Renal pelvis (tissue), 4 donors: ENCODE data around the gene CMBL. TPM values are rescaled to one million over a fixed set of nuclear protein-coding genes. Genes with fewer than 3 reads are reported as not detected.
"Not testable (repeated sequence)": the region's sequence is repeated elsewhere in the genome, so short reads cannot be mapped to it uniquely, and the experiment has no call there.

ENCODE experiments used
- DNase-seq: peaks from one replicate; pipeline ENCODE4 v3.0.0-alpha.2; 2013
- polyA plus RNA-seq, 3 donors: library from polyadenylated mRNA; unstranded; fragments of 120-200 nt; gene quantifications; one replicate each; pipeline ENCODE4 v1.2.1, GENCODE V29; 2013; ENCODE audit not compliant: insufficient read length in 3 of 3

The CMBL gene
- polyA plus RNA-seq, 3 donors: 34.2 to 48.9 (median 44.3) TPM

- DNase-seq: no peak
These were observed 7.5 kb upstream of the CMBL start for GRCh38 chr5:10315201-10315600.

DNA sequence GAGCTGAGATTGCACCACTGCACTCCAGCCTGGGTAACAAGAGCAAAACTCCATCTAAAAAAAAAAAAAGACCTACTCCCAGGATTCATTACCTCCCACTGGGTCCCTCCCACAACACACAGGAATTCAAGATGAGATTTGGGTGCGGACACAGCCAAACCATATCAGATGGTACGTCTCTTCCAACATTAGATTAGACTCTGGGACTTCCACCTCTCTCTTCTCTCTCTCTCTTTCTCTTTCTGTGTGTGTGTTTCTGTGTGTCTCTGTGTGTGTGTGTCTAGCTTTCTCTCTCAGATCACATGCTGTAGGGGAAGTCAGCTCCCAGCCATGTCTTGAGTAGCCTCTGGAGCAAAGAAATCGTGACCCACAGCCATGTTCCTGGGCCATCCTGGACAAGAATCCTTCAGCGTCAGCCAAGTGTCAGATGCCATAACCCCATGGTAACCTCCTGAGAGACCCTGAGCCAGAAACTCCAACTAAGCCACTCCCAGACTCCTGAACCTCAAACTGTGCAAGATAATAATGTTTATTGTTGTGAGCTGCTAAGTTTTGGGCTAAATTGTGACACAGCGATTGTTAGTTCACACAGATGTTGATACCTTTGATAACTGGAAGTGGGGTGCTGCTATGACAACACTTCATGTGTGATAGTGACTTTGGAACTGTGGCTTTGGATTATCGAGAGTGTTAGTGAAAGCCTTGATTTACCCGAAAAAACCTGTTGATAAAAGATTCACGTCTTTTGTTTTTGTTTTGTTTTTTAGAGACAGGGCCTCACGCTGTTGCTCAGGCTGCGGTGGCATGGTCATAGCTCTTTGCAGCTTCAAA is 4.1 kb upstream of the CMBL start:
- no peak for DNase-seq

DNA sequence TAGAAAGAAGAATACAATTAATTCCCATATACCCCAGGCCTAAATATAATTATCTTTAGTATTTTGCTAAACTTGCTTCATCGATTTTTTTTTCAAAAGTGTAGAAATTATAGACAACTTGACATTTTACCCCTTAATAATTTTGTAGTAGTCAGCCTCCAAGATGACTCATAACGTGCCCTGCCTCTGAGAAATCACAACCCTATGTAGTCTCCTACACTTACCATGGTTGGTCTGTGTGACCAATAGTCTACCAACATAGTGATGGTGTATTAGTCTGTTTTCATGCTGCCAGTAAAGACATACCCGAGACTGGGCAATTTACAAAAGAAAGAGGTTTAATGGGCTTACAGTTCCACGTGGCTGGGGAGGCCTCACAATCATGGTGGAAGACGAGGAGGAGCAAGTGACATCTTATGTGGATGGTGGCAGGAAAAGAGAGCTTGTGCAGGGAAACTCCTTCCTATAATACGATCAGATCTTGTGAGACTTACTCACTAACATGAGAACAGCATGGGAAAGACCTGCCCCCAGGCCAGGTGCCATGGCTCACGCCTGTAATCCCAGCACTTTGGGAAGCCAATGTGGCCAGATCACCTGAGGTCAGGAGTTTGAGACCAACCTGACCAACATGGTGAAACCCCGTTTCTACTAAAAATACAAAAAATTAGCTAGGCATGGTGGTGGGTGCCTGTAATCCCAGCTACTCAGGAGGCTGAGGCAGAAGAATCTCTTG is 3.3 kb upstream of the CMBL start:
- DNase-seq: not testable (repeated sequence)

- DNase-seq: no peak
These were observed 2.5 kb upstream of the CMBL start for GRCh38 chr5:10310066-10310779.

DNA sequence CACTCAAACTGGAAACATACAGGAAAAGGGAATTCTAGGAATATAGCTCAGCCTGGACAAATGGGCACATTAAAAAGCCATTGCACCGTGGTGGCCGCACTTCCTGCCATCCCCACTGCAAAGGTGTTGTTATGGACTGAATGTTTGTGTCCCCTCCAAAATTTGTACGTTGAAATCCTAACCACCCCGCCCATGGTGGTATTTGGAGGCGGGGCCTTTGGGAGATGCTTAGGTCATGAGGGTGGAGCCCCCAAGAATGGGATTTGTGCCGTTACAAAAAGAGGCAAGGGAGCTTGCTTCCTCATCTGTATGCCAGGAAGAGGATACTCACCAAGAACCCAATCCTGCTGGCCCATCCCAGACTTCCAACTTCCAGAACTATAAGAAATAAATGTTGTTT is 1.1 kb upstream of the CMBL start:
- no peak for DNase-seq

DNA sequence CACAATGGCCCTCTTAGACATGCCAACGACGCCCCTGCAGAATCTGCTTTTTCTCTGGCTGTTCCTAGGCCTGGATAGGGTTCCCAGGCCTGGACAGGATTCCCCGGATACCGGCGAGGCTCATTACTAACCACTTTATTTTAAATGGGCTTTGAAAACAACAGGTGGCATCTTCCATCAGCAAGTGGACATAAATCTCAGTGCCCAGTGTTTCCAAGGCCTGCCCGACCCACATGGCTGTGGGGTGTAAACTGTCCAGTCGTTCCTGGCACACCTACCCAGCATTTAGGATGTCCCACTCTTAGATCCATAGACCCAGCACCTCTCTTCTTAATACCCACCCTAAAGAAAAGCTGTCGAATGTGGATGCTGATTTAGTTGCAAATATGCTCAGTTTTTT is 896 bp downstream of the CMBL start:
- DNase-seq: no peak

GRCh38 chr5:10306114-10306513 is 1.6 kb downstream of the CMBL start:
- DNase-seq: no peak

DNA sequence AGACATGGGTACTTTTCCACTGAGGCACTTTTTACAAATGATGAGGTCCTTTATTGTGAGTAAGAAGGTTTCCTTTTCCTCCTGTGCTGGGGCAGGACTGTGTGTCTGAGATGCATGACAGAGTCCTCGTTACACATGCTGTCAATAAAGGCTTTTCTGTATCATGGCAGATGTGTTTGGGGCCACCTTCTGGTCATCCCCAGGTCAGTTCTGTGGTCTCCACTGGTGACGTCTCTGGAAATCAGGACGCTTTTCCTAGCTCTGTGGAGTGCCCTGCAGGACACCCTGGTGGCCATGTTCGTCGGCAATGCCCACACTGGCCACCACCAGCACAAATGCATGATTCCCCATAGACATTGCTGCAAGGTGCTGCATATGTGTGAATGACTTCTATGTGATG is 2.8 kb downstream of the CMBL start:
- DNase-seq: no peak

DNA sequence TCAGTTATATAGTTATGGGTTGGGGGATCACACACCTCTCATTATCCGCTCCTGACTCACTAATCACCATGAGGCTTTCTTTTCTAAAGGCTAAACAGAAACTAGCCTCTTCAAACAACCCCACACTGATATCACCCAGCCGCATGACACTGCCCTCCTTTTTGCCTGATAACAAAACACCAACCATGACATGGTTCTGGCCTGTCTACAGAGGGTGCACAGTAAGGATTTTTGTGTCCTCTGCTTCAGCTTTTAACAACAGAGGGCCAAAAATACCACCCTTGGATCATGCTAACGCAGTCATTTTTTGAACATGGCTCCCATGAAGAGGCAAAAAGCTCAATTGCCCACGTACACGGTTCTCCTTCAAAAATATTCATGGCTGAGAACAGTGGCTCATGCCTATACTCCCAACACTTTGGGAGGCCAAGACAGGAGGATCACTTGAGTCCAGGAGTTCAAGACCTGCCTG is 4.0 kb downstream of the CMBL start:
- DNase-seq: no peak

DNA sequence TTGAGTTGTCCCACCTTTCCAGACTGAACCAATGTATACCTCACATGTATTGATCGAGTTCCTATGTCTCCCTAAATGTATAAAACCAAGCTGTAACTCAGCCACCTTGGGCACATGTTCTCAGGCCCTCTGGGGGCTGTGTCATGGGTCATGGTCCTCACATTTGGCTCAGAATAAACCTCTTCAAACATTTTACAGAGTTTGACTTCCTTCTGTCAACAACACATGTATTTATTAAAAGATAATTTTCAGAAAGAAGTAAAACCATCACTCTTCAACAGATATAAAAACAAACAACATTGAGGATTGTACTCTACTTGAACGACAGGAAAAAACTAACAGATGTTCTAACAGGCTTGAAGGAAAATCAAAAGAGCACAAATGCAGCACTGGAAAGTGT is 4.5 kb downstream of the CMBL start:
- no peak for DNase-seq

GRCh38 chr5:10301842-10302610 is 5.7 kb downstream of the CMBL start:
- no peak for DNase-seq

DNA sequence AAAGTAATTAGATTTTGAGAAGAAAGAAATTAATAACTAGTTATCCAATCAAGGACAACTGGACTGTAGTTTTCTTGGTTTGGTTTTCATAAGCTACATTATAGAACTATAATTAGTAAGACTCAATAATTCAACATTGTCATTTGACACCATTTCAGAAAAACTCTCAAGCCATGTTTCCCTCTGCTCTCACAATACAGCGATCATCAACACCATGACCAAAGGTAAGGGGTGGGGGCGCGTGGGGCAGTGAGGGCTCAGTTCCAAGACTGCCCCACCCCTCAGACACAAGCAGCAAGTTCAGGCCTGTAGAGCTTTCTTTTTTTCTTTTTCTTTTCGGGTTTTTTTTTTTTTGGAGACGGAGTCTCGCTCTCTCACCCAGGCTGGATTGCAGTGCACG is 6.4 kb downstream of the CMBL start:
- DNase-seq: no peak

- no peak for DNase-seq
These were observed 7.5 kb downstream of the CMBL start for GRCh38 chr5:10300246-10300645.

DNA sequence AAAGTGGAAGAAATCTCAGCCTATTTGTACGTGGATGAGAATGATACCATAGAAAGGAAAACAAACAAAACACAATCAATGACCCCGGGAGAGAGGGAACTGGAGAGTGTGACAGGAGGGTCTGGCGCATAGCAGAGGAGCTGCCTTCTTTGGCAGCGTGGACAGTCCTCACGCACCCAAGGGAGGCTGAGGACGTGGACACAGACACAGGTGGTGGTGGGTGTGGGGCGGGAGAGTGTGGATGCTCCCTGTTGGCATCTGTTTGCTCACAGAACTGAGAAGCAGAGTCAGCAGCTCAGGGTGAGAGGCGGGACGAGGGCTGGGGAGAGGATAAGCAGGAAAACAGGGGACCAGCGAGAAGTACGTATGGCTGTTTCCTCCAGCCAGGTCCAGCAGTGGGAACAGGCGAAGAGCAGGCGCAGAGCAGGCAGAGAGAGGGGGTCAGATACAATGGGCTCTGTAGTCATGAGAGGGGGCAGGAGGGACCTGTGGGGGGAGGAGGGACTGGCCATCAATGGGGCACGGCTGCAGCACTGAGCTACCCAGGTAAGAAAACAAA is 10.0 kb downstream of the CMBL start:
- no peak for DNase-seq

DNA sequence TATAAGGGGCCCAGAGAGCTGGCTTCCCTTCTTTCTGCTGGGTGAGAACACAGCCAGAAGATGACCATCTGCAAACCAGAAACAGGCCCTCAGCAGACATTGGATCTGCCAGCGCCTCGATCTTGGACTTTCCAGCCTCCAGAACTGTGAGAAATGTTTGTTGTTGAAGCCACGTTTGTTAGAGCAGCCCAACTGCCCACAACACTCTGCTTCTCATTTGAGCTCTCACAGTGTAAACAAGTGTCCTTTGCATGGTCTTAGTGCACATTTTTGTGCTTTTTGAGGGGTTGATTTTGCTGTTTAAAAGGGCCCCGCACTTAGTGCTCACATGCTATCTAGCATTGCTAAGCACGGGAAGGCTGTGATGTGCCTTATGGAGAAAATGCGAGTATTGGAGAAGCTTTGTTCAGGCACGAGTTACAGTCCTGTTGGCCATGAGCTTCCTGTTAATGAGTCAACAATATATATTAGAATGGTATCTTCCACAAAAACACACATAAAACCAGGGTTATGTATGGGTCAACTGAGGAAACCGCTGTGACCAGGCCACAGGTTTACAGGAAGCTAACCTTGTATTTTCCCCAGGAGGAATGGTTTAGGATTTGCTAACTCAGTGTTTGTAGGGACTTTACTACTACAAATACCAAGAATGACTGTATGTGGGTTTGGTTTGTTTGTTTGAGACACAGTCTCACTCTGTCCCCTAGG is 11.9 kb downstream of the CMBL start:
- no peak for DNase-seq

DNA sequence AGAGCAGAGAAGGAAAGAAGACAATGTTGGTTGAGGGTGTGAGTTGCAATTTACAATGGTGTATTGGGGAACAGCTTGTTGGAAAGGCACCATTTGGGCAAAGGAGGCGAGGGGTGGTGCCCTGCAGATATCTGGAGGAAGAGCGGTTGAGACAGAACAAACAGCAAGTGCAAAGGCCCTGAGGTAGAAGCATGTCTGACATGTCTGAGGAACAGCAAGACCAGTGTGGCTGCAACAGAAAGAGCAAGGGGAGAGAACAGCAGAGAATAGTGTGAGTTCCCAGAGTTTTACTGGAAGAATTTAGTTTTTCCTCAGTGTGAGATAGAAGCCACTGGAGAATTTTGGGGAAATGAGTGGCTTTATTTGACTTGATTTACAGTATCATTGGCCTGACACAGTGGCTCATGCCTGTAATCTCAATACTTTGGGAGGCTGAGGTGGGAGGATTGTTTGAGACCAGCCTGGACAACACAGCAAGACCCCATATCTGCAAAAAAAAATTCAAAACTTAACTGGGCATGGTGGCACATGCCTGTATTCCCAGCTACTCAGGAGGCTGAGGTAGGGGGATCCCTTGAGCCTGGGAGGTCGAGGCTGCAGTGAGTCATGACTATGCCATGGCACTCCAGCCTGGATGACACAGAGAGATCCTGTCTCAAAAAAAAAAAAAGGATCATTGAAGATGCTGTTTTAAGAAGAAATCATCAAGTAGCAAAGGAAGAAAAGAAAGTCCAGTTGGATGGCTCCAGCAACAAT is 13.6 kb downstream of the CMBL start:
- DNase-seq: no peak

- no peak for DNase-seq
These were observed 15.9 kb downstream of the CMBL start for GRCh38 chr5:10291692-10292339.

DNA sequence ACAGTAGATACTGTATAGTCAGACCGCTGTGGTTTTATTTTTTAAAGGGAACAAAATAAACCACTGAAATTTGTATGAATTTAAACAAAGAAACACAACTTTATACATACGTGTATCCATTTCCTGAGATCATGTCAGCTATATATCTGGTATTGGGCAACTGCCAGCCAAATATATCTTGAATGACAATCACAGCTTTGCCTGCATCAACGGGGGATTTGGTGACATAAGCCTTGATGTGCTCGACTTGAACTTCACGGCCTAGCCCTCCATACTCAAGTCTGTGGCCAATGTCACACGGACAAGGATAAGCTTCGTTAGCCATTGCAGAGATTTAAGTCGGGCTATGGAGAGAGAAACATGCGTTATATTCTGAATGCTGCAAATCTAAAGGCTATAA is 17.3 kb downstream of the CMBL start:
- no peak for DNase-seq

GRCh38 chr5:10289991-10290390 is 17.7 kb downstream of the CMBL start:
- no peak for DNase-seq

DNA sequence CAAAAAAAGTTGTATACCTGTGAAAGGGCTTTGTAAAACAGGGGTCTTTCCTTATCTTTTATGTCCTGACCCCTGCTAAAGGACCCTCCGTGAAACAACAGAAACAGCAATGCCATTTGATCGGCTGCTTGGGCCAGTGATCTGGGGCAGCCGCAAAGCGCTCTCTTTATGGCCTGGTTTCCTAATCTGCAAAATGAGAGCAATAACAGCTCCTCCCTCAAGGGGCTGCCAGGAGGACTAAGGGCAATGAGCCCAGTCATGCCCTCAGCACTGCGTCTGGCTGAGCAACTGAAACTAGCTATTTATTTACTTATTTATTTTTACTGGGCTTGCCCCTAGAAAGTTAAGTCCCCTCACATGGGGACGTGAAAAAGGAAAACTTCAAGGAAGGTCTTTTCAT is 18.3 kb downstream of the CMBL start:
- no peak for DNase-seq
